AG09319 (cell line): Measurements from ENCODE around the gene UBE2F.

ENCODE experiments used
- DNase-seq: peaks from one replicate; pipeline ENCODE4 v3.0.0-alpha.2; 2010; ENCODE audit warnings: low read depth; ENCODE audit errors: extremely low read depth
- TF ChIP-seq, protein P1 (sequence below): IDR thresholded peaks from 2 replicates; pipeline ENCODE4 v1.5.1; 2011; ENCODE audit warnings: low read depth, mild to moderate bottlenecking, inconsistent platforms, low read length, moderate library complexity

Gene UBE2F

GRCh38 chr2:238083919-238084318 lies 117.1 kb downstream of the UBE2F start:
- DNase-seq = no peak
- TF ChIP-seq, protein P1, sequence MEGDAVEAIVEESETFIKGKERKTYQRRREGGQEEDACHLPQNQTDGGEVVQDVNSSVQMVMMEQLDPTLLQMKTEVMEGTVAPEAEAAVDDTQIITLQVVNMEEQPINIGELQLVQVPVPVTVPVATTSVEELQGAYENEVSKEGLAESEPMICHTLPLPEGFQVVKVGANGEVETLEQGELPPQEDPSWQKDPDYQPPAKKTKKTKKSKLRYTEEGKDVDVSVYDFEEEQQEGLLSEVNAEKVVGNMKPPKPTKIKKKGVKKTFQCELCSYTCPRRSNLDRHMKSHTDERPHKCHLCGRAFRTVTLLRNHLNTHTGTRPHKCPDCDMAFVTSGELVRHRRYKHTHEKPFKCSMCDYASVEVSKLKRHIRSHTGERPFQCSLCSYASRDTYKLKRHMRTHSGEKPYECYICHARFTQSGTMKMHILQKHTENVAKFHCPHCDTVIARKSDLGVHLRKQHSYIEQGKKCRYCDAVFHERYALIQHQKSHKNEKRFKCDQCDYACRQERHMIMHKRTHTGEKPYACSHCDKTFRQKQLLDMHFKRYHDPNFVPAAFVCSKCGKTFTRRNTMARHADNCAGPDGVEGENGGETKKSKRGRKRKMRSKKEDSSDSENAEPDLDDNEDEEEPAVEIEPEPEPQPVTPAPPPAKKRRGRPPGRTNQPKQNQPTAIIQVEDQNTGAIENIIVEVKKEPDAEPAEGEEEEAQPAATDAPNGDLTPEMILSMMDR = no peak

DNA sequence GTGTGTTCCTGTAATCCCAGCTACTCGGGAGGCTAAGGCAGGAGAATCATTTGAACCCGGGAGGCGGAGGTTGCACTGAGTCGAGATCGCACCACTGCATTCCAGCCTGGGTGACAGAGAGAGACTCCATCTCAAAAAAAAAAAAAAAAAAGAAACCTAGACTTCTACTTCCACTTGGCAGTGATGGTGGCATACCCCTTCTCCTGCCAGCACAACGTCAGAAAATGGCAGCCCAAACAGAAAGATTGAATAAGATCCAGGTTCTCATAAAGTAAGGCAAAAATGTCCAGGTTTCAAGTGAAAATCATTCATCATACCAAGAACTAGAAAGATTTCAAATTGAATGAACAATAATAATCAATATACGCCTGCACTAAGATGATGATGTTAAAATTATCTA lies 117.9 kb downstream of the UBE2F start:
- no peak for DNase-seq
- TF ChIP-seq, protein P1 = no peak

- TF ChIP-seq, protein P1 = no peak
- no peak for DNase-seq
Measured at GRCh38 chr2:238085899-238086298, 119.1 kb downstream of the UBE2F start.

GRCh38 chr2:238087211-238087610 lies 120.4 kb downstream of the UBE2F start:
- TF ChIP-seq, protein P1 = no peak

DNA sequence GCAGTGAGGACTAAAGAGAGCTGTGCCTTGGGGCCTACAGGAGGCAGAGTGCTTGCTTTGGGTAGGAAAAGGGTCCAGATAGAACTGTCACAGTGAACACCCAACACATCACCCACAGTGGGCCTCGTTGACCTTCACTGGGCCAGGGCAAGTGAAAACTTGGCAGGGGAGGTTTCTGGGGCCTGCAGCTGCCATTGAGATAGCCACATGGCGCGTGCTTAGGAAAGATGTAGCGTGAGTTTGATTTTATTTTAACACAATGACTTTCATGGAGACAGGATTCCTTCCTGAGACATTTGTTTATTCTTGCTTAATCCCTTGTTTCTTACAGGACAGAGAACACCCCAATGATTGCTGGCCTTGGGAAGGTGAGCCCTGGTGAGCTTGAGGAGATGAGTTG lies 124.1 kb downstream of the UBE2F start:
- TF ChIP-seq, protein P1 = no peak
- no peak for DNase-seq

More at GRCh38 chr2:238087211-238087610, 120.4 kb downstream of the UBE2F start:
- no peak for DNase-seq

DNA sequence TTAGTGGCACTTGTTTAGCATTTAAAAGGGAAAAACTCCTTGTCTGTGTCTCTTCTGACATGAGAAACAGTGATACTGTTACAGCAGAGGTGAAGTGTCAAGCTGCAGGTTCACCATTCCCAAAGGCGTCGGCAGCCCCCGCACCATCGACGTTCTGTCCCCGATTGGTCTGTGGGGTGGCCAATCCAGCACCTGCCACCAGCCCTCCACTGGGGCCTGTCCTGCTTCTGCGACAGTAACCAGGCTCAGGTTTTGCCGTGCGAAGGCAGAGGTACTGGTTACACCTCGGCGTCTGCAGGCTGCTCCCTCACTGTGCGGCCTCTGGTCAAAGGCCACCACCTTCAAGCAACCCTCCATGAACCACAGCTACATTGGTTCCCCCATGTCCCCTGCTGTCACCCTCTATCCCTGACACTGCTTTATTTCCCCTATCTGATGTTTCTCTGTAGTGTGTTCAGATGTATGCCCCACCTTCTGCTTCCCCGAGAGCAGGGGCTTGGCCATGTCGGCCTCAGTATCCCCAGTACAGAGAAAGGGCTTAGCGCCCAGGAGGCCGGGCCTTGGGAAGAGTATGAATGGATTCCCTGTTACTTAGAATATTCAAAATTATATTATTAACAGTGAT lies 124.7 kb downstream of the UBE2F start:
- TF ChIP-seq, protein P1 = no peak
- DNase-seq = no peak
